ENCODE measurements around the gene SMOC2. TPM values are rescaled to one million over a fixed set of nuclear protein-coding genes. Genes with fewer than 3 reads are reported as not detected.

Gene SMOC2
- total RNA-seq, 1 experiment from 2014 or later, result 0.42 TPM

DNA sequence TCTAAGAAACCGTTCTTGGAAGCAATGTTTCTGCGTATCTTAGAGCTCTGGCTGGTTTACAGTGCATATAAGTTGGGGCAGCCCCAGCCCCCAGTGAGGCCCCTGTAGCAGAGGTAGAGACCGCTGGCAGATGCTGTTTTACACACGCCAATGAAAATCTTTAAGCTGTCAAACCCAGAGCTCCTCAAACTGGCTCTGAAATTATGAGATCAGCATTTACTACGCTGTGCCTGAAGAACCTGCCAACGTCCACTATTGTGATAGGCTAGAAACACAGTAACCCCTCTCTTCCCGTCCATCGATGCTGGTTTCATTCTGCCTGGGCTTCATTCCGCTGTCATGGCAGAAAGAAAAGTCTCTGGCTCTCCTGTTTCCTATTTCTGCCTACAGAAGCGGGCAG is 160.6 kb downstream of the SMOC2 start:
- Histone ChIP-seq H3K4me2 (ENCODE audit: low read length) (no peak overlapping the region), H3K36me3 (ENCODE audit: control insufficient read depth in 1 of 2, insufficient read depth in 2 of 2, low read length in 2 of 2) (no peaks in the 10 kb centered on the region), H3K9ac (ENCODE audit: low read length) (no peak overlapping the region), H4K20me1 (ENCODE audit: insufficient read depth) (no peaks in the 10 kb centered on the region), H3K9me3 (ENCODE audit: control insufficient read depth in 1 of 2, insufficient read depth in 1 of 2, low read depth in 1 of 2, low read length in 2 of 2) (no peaks in the 10 kb centered on the region), H3K27ac (ENCODE audit: low read depth, low read length) (no peak overlapping the region), H3K9me2 (ENCODE audit: insufficient read depth) (no peaks in the 10 kb centered on the region), H3K4me3 (replicated peaks in 1 of 2; ENCODE audit: low read depth in 1 of 2, low read length in 2 of 2) (no peak overlapping the region), H3K27me3 (ENCODE audit: insufficient read depth, low read length) (peaks cover 26% of the 10 kb centered on the region), H3K4me1 (ENCODE audit: control insufficient read depth in 1 of 2, insufficient read depth in 2 of 2, low read length in 2 of 2) (no peaks in the 10 kb centered on the region), H3K79me2 (ENCODE audit: insufficient read depth, low read length) (no peaks in the 10 kb centered on the region), H2AFZ (ENCODE audit: low read depth, low read length, poor library complexity, severe bottlenecking) (no peak overlapping the region)
- ChIA-PET CTCF (no interaction called here), POLR2A (no interaction called here), RAD21 (ENCODE audit: low non-redundant PET in 1 of 2, low total read pairs in 2 of 2, uncharacterized antibody in 2 of 2, unreplicated experiment in 2 of 2) (no interaction called here)
- no peak for ATAC-seq
- BruUV-seq (replicated peaks), result no TSS peak
- intact Hi-C loops (cut with micrococcal nuclease), result no loop called here
- no peak for TF ChIP-seq ELF1 (IDR thresholded peaks at IDR 0.05; ENCODE audit: borderline replicate concordance, low read depth)
- no peak for DNase-seq (ENCODE audit: low read depth, low spot score)

DNA sequence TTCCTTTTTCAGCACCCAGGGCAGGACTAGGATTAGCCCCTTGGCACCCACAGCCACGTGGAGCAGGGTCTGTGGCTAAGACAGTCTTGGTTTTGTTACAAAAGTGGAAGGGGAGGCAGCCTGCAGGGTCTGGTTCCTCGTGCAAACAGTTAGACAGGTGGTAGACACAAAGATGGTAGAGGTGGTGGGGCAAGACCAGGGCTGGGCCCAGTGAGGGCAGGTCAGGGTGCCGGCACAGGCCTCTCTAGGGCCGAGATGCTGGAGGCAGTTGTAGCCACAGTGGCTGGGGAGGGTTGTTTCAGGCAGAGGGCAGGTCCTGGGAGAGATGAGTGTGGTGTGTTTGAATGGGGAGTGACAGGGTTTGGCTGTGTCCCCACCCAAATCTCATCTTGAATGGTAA is 161.6 kb downstream of the SMOC2 start:
- intact Hi-C loops (cut with micrococcal nuclease), result no loop called here
- H3K9ac ChIP-seq (ENCODE audit: low read length), result no peak overlapping the region
- no peak for TF ChIP-seq SIN3A (IDR thresholded peaks at IDR 0.05; ENCODE audit: low read depth)
- no peak for TF ChIP-seq CBX3 (IDR thresholded peaks at IDR 0.05; ENCODE audit: low read depth)
- no peak for TF ChIP-seq EGR1 (IDR thresholded peaks at IDR 0.05; ENCODE audit: low read depth)
- no peak for TF ChIP-seq CEBPB (IDR thresholded peaks at IDR 0.05; ENCODE audit: low read depth)
- no peak for TF ChIP-seq FOSL1 (IDR thresholded peaks at IDR 0.05; ENCODE audit: low read depth)
- TF ChIP-seq, protein P1, sequence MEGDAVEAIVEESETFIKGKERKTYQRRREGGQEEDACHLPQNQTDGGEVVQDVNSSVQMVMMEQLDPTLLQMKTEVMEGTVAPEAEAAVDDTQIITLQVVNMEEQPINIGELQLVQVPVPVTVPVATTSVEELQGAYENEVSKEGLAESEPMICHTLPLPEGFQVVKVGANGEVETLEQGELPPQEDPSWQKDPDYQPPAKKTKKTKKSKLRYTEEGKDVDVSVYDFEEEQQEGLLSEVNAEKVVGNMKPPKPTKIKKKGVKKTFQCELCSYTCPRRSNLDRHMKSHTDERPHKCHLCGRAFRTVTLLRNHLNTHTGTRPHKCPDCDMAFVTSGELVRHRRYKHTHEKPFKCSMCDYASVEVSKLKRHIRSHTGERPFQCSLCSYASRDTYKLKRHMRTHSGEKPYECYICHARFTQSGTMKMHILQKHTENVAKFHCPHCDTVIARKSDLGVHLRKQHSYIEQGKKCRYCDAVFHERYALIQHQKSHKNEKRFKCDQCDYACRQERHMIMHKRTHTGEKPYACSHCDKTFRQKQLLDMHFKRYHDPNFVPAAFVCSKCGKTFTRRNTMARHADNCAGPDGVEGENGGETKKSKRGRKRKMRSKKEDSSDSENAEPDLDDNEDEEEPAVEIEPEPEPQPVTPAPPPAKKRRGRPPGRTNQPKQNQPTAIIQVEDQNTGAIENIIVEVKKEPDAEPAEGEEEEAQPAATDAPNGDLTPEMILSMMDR (IDR thresholded peaks at IDR 0.05 in 2 of 3, conservative IDR thresholded peaks at IDR 0.05 in 1 of 3; ENCODE audit: borderline replicate concordance in 1 of 3, insufficient read depth in 1 of 3, low read depth in 2 of 3, low read length in 2 of 3), result no peak
- TF ChIP-seq JUND (IDR thresholded peaks at IDR 0.05), result no peak
- TF ChIP-seq EZH2 (IDR thresholded peaks at IDR 0.05), result no peak
- no peak for TF ChIP-seq TCF7L2 (IDR thresholded peaks at IDR 0.05; ENCODE audit: borderline replicate concordance, extremely low read depth, insufficient read depth, insufficient read length)
- TF ChIP-seq, protein P2, sequence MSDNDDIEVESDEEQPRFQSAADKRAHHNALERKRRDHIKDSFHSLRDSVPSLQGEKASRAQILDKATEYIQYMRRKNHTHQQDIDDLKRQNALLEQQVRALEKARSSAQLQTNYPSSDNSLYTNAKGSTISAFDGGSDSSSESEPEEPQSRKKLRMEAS (IDR thresholded peaks at IDR 0.05), result no peak
- no peak for TF ChIP-seq SP1 (IDR thresholded peaks at IDR 0.05; ENCODE audit: low read depth)
- TF ChIP-seq EZH2phosphoT487 (IDR thresholded peaks at IDR 0.05; ENCODE audit: borderline replicate concordance), result no peak
- TF ChIP-seq ELF1 (IDR thresholded peaks at IDR 0.05; ENCODE audit: borderline replicate concordance, low read depth), result no peak
- TF ChIP-seq SRF (IDR thresholded peaks at IDR 0.05; ENCODE audit: low read depth), result no peak
- TF ChIP-seq, protein P3, sequence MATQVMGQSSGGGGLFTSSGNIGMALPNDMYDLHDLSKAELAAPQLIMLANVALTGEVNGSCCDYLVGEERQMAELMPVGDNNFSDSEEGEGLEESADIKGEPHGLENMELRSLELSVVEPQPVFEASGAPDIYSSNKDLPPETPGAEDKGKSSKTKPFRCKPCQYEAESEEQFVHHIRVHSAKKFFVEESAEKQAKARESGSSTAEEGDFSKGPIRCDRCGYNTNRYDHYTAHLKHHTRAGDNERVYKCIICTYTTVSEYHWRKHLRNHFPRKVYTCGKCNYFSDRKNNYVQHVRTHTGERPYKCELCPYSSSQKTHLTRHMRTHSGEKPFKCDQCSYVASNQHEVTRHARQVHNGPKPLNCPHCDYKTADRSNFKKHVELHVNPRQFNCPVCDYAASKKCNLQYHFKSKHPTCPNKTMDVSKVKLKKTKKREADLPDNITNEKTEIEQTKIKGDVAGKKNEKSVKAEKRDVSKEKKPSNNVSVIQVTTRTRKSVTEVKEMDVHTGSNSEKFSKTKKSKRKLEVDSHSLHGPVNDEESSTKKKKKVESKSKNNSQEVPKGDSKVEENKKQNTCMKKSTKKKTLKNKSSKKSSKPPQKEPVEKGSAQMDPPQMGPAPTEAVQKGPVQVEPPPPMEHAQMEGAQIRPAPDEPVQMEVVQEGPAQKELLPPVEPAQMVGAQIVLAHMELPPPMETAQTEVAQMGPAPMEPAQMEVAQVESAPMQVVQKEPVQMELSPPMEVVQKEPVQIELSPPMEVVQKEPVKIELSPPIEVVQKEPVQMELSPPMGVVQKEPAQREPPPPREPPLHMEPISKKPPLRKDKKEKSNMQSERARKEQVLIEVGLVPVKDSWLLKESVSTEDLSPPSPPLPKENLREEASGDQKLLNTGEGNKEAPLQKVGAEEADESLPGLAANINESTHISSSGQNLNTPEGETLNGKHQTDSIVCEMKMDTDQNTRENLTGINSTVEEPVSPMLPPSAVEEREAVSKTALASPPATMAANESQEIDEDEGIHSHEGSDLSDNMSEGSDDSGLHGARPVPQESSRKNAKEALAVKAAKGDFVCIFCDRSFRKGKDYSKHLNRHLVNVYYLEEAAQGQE (IDR thresholded peaks at IDR 0.05; ENCODE audit: low read depth), result no peak
- TF ChIP-seq, protein P4, sequence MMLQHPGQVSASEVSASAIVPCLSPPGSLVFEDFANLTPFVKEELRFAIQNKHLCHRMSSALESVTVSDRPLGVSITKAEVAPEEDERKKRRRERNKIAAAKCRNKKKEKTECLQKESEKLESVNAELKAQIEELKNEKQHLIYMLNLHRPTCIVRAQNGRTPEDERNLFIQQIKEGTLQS (IDR thresholded peaks at IDR 0.05), result no peak
- TF ChIP-seq ZNF274 (IDR thresholded peaks at IDR 0.05; ENCODE audit: low read depth, low read length), result no peak
- H3K4me2 ChIP-seq (ENCODE audit: low read length), result no peak overlapping the region
- H3K9me3 ChIP-seq (ENCODE audit: control insufficient read depth in 1 of 2, insufficient read depth in 1 of 2, low read depth in 1 of 2, low read length in 2 of 2), result no peaks in the 10 kb centered on the region
- no peaks in the 10 kb centered on the region for H3K4me1 ChIP-seq (ENCODE audit: control insufficient read depth in 1 of 2, insufficient read depth in 2 of 2, low read length in 2 of 2)
- H3K79me2 ChIP-seq (ENCODE audit: insufficient read depth, low read length), result no peaks in the 10 kb centered on the region
- H3K27me3 ChIP-seq (ENCODE audit: insufficient read depth, low read length), result peaks cover 18% of the 10 kb centered on the region; the same call in 1 of the 2 replicates
- DNase-seq (ENCODE audit: low read depth, low spot score), result no peak
- no peaks in the 10 kb centered on the region for H3K36me3 ChIP-seq (ENCODE audit: control insufficient read depth in 1 of 2, insufficient read depth in 2 of 2, low read length in 2 of 2)
- ChIA-PET RAD21 (ENCODE audit: low non-redundant PET in 1 of 2, low total read pairs in 2 of 2, uncharacterized antibody in 2 of 2, unreplicated experiment in 2 of 2) (no interaction called here), POLR2A (no interaction called here), CTCF (no interaction called here)
- H2AFZ ChIP-seq (ENCODE audit: low read depth, low read length, poor library complexity, severe bottlenecking), result no peak overlapping the region
- ATAC-seq, result no peak
- no peak overlapping the region for H3K27ac ChIP-seq (ENCODE audit: low read depth, low read length)
- BruUV-seq (replicated peaks), result no TSS peak
- H3K9me2 ChIP-seq (ENCODE audit: insufficient read depth), result no peaks in the 10 kb centered on the region
- H4K20me1 ChIP-seq (ENCODE audit: insufficient read depth), result no peaks in the 10 kb centered on the region
- H3K4me3 ChIP-seq (replicated peaks in 1 of 2; ENCODE audit: low read depth in 1 of 2, low read length in 2 of 2), result no peak overlapping the region
